ENCODE measurements around the gene LTC4S.
"Not testable (repeated sequence)": the region's sequence is repeated elsewhere in the genome, so short reads cannot be mapped to it uniquely, and the experiment has no call there.

Gene LTC4S

DNA sequence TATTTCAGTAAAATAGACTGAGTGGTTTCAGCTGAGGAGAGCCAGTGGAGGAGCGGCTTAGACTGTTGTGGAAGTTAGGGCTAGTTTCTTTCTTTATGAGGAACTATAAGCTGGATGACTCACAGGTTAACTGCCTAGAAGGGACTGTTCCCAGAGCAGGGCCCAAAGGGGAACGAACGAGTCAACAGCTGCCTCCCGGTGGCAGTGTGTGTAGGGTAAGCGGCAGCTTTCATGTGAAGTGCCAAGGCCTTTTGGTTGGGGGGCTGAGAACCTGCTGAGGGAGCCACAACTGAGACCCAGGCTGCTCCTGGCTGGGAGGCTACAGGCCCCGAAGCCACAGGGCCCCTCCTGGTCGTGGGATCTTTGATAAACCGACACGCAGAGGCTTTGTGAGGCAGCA lies 33.9 kb downstream of the LTC4S start:
- no peak for DNase-seq

DNA sequence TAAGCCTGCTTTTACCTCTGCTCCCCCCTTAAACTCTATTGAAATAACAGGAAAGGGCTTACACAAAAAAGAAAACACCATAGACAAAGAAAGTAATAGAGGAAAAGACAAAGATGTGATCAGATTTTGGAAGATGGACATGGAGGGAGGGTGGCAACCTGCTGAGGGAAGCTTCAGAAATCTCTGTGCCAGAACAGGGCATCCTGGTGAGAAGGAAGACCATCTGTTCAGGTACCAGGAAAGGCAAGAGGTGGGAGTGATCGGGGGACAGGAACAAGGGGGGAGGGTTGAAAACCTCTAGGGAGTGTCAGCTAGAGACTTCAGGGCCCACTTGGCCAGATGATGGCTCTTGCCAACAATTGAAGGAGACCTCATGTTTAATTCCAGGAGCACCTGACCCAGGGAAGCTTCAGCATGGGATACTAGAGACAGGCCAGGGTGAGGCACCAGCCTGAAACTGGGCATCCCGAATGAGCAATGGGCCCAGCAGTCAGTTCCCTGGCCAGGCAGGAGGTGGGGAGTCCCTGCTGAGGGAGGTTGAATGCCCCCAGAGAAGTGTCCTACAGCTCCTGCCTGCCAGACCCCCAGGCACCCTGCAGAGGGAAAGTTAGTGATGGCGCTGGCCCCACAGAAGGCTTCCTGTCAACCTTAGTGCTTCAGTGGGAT lies 35.1 kb downstream of the LTC4S start:
- no peak for DNase-seq

DNA sequence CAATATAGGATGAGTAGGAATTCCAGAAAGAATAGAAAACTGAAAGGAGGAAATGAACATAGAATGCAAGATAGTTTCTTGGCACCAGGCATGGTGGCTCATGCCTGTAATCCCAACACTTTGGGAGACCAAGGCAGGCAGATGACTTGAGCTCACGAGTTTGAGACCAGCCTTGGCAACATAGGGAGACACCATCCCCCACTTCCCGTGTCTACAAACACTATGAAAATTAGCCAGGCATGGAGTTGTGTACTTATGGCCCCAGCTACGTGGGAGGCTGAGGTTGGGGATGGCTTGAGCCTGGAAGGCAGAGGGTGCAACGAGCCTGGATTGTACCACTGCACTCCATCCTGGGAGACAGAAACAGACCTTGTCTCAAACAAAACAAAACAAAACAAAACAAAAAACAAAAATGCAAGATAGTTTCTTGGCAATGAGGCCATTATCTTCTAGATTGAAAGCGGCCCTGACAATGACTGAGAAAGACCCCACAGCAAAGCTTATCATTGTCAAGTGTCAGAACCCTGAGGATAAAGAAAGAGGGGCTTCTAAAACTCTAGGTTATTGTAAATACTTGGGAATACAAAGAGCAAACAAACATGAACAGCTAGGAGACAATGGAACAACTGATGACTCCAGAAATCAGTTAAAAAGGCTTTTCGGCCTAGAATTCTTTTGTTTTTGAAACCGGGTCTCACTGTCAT lies 36.1 kb downstream of the LTC4S start:
- DNase-seq = no peak

DNA sequence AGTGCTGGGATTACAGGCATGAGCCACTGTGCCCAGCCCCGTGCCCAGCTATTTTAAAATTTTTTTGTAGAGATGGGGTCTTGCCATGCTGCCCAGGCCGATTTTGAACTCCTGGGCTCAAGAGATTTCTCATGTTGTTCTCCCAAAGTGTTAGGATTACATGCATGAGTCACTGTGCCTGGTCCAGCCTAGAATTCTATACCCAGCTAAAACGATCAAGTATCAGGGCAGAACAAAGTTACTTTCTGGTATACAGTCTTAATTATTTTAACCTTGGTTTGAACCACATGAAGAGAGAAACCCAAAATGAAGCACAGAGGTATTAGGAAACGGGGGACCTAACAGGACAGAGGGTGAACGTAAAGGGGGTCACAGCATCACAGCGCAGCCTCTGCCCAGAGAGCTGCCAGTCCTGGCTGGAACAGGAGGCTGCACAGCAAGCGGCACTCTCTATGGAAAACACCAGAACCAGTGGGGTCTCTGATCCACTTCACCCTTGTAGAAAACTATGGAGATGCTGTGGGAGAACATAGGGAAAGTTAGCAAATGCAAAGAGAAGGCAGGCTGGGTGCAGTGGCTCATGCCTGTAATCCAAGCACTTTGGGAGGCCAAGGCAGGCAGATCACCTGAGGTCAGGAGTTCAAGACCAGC lies 37.2 kb downstream of the LTC4S start:
- no peak for DNase-seq

DNA sequence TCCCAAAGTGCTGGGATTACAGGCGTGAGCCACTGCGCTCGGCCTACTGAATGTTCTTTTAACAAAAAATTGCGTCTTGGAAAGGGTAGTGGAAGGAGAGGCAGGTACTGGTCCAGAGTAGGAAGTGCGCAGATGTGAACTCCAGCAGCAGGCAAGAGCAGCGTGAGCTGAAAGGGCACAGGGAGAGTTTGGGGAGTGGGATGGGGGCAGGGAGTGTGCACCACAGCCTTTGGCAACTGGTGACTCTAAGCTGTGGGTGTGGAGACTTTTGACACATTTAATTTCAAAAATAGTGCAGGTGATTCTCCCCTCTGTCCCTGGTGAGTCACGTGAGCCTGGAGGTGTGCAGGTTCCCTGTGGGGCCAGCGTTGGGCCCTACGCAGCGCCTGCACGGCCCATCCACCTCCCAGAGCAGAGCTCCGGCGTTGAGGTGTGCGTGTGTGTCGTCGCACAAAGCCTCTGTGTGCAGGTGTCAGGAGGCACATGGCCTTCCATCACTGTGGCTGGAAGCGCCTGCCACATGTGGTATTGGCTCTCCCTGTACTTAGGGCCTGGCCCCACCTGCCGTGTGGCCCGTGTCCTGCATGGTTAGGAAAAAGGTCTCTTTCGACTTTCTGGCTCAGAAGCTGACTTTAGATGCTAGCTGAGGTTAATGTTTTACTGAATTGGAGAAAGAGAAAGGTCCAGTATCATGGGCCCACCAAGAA lies 38.4 kb downstream of the LTC4S start:
- DNase-seq = no peak

DNA sequence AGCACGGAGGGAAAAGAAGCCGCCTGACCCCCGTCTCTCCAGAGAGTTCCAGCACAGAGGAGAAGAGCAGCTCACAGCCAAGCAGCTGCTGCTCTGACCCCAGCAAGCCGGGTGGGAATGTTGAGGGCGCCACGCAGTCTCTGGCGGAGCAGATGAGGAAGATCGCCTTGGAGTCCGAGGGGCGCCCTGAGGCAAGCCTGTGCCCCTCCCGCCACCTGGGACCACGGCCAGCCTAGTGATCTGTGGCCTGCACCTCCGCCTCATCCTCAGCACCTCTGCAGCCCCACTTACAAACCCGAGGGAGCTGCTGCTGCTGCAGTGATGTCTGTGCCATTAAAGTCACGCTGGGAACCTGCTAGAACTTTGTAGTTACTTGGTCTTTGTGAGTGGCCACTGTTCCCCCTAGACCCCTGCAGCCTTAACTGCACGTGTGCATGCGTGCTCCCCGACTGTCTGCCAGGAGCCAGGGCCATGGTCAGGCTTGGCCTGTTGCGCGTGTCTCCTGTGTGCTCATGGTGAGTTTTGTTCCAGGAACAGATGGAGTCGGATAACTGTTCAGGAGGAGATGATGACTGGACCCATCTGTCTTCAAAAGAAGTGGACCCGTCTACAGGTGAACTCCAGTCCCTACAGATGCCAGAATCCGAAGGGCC lies 39.4 kb downstream of the LTC4S start:
- no peak for DNase-seq

DNA sequence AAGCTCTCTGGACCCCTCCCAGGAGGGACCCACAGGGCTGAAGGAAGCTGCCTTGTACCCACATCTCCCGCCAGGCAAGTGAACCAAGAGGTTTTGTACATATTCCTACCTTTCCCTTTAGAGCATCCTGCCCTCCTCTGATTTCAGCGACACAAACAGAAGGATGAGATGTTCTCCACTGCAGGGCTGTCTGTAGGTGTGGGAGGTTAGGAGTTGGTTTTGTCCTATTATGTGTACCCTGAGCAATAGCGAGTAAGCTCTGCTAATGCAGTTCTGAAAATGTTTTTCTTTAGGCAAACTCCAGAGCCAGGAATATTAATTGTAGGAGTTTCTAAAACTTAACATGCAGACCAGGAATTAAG lies 39.9 kb downstream of the LTC4S start:
- DNase-seq = no peak

DNA sequence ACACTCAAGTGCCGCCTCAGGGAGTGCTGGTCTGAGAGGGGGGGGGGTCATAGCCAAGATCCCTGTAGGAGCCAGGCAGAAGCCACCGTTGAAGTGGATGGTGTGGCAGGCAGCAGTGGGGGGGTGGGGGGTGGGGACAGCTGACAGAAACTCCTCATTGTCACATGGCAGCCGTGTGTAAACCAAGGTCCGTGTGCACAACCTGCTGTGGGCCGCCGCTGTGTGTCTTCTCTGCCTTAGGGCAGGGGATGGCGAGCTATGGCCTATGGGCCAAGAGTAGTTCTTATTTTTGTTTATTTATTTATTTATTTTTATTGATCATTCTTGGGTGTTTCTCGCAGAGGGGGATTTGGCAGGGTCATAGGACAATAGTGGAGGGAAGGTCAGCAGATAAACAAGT lies 40.3 kb downstream of the LTC4S start:
- DNase-seq = no peak

DNA sequence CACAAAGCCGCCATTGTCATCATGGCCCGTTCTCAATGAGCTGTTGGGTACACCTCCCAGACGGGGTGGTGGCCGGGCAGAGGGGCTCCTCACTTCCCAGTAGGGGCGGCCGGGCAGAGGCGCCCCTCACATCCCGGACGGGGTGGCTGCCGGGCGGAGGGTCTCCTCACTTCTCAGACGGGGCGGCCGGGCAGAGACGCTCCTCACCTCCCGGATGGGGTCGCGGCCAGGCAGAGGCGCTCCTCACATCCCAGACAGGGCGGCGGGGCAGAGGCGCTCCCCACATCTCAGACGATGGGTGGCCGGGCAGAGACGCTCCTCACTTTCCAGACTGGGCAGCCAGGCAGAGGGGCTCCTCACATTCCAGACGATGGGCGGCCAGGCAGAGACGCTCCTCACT lies 41.1 kb downstream of the LTC4S start:
- not testable (repeated sequence) for DNase-seq

DNA sequence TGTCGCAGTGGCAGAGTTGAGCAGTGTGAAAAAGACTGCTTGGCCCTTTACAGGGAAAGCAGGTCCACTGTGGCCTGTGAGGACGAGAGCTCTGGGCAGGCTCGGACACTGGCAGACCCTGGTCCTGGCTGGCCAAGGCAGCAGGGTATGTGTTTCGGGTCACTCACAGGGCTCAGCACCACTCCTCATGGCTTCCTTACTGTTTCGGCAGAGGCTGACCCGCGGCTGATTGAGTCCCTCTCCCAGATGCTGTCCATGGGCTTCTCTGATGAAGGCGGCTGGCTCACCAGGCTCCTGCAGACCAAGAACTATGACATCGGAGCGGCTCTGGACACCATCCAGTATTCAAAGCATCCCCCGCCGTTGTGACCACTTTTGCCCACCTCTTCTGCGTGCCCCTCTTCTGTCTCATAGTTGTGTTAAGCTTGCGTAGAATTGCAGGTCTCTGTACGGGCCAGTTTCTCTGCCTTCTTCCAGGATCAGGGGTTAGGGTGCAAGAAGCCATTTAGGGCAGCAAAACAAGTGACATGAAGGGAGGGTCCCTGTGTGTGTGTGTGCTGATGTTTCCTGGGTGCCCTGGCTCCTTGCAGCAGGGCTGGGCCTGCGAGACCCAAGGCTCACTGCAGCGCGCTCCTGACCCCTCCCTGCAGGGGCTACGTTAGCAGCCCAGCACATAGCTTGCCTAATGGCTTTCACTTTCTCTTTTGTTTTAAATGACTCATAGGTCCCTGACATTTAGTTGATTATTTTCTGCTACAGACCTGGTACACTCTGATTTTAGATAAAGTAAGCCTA lies 42.6 kb downstream of the LTC4S start:
- DNase-seq = peak; percentile 77

DNA sequence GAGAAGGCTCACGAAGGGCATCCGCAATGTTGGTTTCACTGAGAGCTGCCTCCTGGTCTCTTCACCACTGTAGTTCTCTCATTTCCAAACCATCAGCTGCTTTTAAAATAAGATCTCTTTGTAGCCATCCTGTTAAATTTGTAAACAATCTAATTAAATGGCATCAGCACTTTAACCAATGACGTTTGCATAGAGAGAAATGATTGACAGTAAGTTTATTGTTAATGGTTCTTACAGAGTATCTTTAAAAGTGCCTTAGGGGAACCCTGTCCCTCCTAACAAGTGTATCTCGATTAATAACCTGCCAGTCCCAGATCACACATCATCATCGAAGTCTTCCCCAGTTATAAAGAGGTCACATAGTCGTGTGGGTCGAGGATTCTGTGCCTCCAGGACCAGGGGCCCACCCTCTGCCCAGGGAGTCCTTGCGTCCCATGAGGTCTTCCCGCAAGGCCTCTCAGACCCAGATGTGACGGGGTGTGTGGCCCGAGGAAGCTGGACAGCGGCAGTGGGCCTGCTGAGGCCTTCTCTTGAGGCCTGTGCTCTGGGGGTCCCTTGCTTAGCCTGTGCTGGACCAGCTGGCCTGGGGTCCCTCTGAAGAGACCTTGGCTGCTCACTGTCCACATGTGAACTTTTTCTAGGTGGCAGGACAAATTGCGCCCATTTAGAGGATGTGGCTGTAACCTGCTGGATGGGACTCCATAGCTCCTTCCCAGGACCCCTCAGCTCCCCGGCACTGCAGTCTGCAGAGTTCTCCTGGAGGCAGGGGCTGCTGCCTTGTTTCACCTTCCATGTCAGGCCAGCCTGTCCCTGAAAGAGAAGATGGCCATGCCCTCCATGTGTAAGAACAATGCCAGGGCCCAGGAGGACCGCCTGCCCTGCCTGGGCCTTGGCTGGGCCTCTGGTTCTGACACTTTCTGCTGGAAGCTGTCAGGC lies 43.6 kb downstream of the LTC4S start:
- no peak for DNase-seq

DNA sequence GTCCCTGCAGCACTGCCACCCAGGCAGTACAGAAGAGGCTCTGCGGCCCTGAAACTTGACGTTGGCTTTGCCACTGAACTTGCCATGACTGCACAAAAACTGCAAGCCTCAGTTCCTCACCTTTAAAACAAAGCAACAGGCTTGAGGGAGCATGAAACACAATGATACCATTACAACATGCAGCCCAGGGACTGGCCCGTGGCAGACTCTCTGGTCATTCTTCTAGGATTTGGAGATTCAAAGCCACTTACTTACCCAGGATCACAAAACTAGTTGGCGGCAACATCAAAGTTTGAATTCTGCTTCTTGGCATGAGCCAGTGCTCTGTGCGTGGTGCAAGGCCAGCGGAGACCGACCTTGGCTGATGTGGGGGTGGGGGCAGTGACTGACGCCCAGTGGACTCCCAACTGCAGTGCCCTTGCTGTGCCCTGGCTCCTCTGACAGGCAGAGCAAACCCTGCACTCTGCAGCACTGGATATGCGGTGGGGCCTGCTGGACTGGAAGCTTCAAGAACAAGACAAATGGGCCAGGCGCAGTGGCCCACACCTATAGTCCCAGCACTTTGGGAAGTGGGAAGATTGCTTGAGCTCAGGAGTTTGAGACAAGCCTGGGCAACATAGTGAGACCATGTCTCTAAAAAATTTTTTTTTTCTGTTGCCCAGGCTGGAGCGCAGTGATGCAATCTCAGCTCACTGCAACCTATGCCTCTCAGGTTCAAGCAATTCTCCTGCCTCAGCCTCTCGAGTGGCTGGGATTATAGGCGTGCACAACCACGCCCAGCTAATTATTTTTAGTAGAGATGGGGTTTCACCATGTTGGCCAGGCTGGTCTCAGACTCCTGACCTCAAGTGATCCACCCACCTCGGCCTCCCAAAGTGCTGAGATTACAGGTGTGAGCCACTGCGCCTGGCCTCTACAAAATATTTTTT lies 45.8 kb downstream of the LTC4S start:
- DNase-seq = no peak

DNA sequence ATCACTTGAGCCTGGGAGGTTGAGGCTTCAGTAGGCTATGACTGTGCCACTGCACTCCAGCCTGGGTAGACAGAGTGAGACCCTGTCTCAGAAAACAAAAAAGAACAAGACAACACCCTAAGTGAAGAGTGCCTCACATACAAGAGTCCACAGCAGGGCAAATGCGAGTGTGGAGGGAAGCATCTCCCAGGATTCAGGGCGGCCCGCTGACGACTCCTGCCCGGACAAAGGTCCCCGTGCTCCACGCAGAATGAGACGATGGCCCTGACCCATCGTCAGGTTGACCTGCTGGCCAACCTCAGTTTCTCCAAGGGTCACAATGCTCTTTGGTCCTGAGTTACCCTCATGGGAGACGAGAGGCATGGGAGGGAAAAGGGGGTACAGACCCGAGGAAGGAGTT lies 46.5 kb downstream of the LTC4S start:
- DNase-seq = no peak

DNA sequence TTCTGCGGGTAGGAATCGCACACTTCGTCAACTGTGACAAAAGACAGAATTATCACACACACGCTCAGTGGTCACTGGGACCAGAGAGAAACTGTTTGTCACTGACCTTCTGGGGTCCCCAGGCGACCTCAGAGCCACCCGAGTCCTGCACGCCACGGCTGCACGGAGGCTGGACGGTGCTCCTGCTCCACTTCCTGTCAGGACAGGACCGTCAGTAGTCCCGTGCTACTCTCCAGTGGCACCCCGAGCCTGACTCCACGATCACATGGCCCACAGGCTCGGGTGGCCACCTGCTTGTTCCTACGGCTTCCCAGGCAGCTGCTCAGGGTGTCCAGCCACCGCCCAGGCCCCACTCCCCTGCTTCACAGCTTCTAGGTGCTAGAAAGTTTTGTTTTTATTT lies 47.0 kb downstream of the LTC4S start:
- no peak for DNase-seq

DNA sequence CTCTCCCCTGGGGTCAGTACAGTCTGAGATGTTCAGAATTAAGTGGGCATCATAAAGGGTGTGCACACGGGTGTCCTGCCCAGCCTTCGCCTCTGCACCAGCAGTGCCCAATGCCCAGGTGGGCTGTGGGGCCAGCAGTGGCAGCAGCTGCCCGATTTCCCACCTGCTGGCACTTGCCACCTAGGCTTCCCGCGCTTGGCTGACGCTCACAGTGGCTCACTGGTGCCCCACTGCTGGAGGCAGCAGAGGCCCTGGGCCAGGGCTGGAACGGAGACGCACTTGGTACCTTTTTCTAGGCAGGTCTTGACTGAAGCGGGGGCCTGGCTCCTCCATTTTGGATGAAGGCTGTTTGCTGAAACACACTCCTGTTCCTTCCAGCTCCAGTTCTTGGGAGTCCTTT lies 47.8 kb downstream of the LTC4S start:
- no peak for DNase-seq

Data from CD4-positive, alpha-beta T cell treated with Interleukin-10 for 1 hour (primary cell).